GM18502 (cell line): Measurements from ENCODE around the gene CUX1.
"Not testable (repeated sequence)": the region's sequence is repeated elsewhere in the genome, so short reads cannot be mapped to it uniquely, and the experiment has no call there.

ENCODE experiments used
- ATAC-seq: cut with Tn5 transposase; IDR thresholded peaks from one replicate; pipeline ENCODE4 v1.9.1; 2021; ENCODE audit warnings: mild to moderate bottlenecking; ENCODE audit not compliant: unreplicated experiment, poor library complexity

Gene CUX1

DNA sequence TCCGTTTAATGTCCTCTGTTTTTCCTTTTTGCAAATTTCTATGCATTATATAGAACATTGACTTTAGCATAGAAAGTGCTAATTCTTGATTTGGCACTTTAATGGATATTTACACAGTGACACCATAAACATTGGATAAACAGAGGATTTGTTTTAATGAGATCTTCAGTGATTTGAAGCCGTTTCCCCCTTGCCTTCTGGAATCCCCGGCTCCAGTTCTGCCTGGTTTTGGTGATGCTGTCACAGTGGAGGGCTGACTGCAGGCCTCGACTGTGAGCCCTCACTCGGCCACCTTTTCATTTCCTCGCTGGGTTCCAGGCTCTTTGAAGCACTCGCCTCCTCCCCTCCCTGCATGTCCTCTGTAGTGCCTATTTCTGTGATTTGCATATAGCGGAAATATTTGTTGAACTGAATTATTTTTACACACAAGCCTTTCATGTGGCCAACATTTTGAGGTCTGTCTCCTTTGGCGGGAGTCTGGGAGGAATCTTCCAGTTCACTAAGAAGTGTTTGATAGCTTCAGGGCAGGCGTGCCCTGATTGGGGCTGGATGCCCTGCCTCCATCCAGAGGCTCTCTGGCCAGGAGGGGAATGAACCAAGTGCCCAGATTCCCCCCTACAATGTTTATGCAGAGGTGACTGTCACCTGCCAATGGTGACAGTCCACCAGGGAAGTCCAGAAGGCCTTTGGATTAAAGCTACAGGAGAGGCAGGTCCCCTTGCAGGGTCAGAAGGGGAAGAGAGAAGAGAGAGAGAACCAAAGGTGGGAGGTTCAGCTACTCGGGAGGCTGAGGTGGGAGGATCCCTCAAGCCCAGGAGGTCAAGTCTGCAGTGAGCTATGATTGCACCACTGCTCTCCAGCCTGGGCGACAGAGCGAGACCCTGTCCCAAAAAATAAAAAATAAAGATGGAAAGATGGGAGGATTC lies 67.5 kb downstream of the CUX1 start:
- peak; percentile 57 for ATAC-seq

DNA sequence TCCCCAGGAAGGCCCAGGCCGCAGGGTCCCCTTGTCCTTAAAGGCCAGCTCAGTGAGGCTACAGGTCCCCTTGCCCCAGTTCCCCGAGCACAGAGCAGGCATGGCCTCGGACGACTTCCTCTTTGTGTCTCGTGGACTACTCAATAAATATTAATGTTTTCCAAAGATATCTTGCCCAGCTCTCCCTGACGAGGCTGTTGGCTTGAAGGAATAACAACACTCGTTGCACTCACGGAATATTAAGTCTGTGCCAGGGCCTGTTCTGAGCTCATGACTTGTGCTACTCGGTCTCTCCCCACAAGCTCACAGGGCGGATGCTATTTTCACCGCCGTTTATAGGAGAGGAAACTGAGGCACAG lies 68.2 kb downstream of the CUX1 start:
- no peak for ATAC-seq

DNA sequence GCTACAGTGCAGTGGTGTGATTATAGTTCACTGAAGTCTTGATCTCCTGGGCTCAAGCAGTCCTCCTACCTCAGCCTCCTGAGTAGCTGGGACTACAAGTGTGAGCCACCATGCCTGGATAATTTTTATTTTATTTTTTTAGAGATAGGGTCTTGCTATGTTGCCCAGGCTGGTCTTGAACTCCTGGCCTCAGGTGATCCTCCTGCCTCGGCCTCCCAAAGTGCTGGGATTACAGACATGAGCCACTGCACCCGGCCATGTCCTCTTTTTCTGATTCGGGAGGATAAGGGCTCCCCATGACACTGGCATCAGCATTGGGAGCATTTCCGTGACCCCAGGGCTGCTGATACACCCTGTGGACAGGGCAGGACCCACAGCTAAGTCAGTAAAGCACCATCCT lies 69.9 kb downstream of the CUX1 start:
- ATAC-seq: not testable (repeated sequence)

DNA sequence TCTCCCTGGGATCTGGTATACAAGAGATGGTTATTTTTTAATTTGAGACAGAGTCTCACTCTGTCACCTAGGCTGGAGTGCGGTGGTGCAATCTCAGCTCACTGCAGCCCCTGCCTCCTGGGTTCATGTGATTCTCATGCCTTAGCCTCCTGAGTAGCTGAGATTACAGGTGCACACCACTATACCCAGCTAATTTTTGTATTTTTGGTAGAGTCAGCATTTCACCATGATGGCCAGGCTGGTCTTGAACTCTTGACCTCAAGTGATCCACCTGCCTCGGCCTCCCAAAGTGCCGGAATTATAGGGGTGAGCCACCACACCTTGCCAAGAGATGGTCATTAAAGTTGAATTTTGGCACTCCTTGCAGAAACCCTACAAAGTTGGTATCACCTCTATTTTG lies 71.1 kb downstream of the CUX1 start:
- not testable (repeated sequence) for ATAC-seq

DNA sequence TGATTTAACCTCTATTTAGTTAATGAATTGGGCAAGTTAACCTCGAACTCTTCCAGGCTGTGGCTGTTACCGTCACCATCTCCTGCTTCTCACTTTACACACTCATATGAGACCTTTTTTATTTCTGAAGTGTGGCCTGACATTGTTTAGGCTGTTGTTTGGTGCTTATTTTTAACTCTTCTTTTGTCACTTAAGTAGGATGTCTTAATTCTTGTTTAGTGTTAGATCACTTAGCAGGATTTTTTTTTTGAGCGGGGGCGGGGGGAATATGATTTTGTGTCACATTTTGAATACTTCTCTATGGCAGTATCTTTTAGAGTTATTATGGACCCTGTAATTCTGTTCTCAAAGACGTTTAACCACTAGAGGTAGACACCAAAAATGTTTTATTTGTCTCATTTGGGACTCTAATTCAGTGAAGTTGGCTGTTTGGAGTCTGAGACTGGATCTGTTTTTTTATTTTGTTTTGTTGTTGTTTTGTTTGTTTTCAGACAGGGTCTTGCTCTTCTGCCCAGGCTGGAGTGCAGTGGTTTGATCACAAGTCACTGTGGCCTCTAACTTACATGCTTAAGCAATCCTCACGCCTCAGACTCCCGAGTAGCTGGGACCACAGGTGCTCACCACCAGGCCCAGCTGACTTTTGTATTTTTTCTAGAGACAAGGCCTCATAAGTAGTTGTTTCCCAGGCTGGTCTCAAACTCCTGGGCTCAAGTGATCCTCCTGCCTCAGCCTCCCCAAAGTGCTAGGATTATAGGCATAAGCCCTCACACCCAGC lies 73.5 kb downstream of the CUX1 start:
- no peak for ATAC-seq

DNA sequence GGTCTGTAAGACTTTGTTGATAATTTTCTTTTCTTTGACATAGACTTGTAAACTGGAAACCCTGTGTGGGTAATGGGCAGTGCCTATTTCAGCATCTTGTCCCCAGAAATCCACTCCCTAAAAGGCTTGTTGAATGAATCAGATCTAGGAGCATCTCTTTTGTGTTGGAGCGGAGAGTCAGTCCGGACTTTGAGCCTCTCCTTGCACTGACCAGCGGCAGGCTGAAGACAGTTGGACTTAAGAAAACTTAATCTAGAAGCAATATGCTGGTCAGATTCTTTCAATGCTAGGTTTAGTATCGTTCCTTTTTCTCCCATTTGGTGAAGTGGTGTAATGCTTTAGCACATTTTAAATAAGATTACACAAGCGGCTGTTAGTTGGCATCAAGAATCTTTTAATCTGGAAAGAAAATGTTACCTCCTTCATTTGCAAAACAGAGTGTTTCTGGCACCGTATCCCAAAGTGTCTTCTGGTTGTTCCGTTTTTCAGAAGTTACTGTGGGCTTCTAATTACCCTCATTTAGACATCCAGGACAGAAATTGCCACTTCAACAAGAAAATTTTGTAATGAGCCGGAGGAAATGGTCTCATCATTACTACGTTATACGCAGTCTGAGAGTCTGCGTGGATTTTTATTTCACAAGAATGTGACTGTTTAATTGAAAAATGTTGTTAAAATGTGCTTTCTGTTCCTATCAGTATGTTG lies 74.7 kb downstream of the CUX1 start:
- no peak for ATAC-seq

DNA sequence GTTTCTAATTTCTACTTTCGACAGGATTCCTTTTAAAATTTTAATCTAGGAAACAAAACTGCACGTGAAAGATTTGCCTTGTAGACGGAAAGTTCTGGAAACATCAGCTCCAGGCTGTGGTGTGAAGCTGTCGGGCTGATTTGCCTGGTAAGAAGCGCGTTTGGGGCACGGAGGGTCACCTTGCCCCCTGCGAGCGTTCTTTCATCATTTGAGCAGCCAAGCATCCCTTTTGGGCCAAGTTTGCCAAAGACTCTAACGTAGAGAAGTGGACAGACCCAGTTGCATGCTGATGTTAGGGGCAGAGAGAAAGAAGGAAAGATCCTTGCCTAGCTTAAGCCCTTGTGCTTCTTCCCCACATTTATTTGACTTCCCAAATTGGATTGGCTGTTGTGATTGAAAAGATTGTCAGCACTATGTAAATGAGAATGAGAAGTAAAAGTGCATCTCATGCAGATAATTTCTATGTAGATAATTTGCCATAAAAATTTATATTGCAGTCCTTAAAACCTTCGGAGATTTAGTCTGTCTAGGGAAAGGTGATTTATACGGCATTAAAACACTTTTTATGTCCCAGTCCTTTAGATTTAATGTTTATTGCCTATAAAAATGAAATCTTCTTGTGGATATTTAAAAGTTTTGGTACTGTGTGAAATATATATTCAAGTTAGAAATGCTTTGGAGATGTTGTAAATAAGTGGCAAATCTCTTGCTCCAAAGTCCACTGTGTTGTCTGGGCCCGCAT lies 76.1 kb downstream of the CUX1 start:
- ATAC-seq: no peak

DNA sequence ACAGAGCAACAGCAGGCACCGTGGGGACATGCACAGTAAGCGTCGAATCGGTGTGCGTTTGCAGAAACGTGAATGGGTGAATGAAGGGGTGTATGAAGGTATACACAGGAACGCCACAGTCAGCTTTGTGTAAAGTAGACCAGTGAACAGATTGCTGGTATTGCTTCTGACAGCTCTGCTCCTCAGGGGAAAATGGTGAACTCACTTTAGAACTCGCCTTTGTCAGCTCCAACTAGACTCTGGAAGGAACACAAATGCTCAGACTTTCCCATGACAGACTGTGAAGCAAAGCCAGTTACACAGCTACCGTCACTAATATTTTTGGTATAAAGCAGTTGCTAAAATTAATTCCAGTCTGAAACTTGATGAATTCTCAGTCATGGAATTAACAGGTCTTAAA lies 78.9 kb downstream of the CUX1 start:
- ATAC-seq: no peak

DNA sequence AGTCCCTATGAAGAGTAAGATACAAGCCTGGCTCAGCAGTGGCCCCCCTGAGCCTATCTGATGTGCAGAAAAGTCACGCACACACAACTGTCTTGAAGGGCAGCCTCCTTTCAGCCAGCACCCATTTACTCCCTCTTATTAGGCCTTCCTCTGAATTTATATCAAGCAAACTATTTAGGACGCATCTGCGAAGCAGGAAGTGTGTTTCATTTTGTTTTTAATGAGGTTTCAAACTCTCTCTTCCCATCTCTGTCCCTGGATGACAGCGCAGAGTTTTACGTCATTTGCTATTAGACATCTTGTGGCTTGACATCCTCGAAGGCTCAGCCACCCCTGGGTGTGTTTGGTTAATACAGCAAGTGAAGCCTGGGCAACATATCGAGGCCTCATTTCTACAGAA lies 79.5 kb downstream of the CUX1 start:
- no peak for ATAC-seq

DNA sequence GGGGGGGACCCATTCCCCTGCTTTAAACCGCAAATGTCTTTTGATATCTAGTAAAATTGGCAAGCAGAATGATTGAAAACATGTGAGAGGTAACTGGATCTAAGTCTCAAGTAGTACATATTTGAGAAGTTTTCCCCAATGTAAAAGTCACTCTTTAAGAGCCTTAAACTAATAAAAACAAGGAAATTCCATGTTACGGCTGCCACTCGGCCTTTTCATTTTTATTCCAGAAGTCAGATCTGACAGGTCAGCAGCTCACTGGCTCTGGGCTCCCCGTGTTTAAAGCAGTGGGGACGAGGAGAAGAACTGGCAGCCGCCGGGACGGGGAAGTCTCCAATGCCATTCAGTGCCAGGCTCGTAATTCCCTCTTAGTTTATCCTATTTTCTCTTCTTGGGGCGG lies 80.7 kb downstream of the CUX1 start:
- ATAC-seq: no peak

DNA sequence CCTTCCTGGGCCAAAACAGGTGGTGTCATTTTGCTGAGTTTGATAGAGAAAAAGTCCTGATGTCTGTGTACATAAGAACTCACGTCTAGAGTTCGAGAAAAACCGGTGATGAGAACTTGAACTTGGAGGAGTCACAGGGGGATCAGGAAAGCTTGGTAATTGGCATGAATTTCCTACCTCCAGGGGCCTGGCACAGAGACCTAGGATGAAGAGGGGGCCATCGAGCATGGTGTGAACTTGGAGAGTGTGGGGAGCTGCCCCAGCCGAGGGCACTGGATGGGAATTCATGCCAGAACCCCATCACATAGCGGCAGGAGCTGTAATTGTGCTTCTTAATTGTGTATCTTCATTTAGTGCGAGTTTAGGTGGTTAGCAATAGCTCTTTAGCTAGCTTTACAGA lies 82.2 kb downstream of the CUX1 start:
- ATAC-seq: no peak

DNA sequence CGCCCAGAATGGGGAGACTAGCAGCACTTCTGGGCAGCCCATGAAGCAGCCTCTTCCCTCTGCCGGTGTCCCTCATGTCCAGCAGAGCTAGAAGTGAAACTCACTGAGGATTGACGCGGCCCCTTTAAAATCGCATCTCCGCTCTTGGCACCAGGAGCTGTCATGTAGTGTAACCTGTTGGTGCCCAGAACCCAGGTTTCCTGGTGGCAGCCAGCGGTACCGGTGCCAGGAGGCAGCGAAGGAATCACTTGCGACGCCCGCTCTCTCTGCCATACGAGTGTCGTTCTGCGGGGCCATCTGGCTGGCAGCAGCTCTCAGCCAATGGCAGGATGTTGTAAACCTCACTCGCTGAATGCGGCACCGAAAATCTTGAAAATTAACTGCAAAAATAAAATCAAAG lies 82.7 kb downstream of the CUX1 start:
- no peak for ATAC-seq

DNA sequence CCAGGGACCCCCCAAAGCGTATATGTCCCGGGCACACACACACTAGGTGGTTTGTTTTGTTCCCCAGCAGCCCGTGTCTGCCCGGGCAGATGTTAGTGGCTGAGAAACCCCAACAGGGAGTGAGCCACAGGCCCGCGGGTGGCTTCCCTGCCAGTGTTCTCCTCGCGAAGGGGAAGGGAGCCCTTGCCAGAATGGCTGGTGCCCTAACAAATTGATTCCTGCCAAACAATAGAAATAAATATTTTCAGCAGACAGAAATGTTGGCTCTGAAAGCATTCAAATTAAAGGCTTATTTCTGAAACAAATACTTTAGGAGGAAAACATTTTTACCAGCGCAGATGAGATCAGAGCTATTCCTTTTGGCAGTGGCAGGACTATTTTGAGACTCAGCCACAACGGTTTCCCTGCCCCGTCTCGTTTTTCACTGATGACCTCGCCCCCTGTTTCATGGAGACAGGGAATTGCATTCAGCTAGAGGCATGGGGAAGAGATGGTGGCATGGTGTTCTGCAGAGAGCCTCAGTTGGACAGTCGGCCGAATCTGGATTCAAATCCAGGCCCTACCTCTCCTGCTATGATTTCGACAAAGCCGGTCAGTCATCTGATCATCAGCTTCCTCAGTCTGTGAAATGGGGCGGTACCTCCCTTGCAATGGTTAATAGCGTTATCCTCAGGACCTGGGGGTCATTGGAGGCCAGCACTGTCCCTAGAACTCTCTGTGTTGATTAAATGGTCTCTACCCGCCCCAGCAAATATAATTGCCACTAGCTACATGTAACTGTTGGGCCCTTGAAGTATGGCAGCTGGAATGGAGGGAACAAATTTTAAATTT lies 84.5 kb downstream of the CUX1 start:
- no peak for ATAC-seq

DNA sequence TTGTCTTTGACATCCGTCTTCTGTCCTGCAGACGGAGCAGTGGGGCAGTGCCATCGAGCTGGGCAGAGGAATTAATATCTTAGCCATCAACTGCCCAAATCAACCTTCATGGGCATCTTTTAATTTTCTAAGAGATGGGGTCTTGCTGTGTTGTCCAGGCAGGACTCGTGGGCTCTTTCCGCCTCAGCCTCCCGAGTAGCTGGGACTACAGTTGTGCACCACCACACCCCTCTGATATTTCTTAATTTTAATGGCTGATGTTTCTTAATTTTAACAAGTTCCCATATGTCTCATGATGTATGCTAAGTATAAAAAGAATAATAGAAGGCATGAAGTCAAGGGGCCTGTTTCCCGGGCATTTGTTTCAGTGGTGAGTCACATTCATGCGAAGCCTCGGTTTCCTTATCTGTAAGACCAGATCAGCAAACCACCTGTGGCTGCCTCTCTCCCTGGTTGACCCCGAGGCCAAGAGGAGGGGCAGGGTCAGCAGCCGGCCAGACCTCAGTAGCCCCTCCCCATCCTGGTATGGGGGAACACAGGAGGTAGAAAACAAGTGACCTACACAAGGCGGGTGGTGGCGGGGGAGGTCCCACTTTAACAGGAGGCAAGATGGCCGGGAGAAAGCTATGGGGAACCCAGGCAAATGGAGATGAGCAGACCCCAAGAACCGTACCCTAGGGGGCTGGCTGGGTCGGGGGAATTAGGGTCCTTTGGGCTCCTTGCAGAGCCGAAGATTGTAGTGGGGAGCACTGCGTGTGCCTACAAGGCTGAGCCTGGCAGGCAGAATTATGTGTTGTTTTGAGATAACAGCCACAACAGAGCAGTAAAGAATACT lies 85.5 kb downstream of the CUX1 start:
- no peak for ATAC-seq

DNA sequence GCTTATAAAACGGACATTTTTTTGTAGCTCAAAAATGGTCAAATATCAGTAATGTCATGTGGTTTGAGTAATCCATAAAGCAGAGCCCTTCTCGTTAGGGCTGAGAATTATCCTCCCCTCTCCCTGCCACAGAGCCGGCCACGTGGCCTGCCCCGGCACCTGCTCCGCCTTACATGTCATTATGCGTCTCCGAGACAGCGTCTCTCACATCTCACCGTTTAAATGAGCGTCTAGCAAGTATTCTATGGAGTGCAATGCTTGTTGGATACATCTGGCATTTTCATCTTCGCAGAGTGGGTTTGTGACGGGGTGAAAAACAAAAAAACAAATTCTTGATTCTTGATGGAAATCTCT lies 86.1 kb downstream of the CUX1 start:
- no peak for ATAC-seq

DNA sequence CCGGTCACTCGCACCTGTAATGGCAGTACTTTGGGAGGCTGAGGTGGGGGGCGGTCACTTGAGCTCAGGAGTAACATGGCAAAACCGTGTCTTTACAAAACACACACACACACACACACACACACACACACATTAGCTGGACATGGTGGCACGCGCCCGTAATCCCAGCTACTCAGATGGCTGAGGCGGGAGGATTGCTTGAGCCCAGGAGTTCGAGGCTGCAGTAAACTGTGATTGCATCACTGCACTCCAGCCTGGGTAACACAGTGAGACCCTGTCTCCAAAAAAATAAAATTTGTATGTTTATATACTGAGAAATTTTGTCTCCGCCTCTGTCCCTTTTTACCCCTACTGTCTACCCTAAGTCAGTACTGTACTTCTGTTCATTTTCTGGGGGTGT lies 86.6 kb downstream of the CUX1 start:
- ATAC-seq: no peak

DNA sequence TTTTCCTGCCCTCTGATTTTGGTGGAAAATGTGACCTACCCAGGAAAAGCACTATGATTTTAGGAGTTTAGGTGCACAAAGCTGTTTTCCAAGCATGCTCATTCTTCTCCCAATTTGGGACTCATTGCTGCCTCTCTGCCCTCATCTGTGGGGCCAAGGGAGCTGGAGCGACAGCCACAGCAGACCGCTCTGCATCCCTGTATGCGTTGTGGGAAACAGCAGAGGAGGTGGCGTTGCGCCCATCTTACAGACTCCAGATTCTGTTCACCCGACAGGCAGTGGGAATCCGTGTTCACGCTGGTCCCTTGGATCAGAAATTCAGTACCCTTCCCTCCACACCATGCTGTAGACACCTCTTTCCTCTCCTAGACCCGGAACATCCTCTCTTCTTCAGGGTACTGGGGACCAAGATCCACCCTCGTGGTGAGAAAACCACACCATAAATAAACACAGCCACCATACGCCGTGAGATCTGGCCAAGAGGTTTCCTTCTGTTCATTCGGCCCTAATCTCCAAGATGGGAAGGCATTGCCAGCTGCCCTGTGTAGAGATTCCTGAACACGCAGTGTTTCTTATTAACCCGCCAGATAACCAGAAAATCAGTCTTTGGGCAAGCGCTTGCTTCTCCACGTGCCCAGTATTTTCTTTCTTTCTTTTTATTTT lies 87.9 kb downstream of the CUX1 start:
- ATAC-seq: no peak
